Stomach (tissue), 9 donors: Measurements from ENCODE around the gene WFIKKN2. TPM values are rescaled to one million over a fixed set of nuclear protein-coding genes. Genes with fewer than 3 reads are reported as not detected.

ENCODE experiments used
- DNase-seq, 2 donors: peaks; one replicate each; pipeline versions ENCODE4 v3.0.0 to v3.0.0-alpha.2; 2013 to 2019
- H3K27ac ChIP-seq, 5 donors: fragments of 200-600 bp in 4 of 5; sonication (generic) in 4 of 5; one replicate each; pipeline ENCODE4 v1.5.1; 2013 to 2019; ENCODE audit warnings: mild to moderate bottlenecking in 1 of 5, moderate library complexity in 1 of 5
- H3K27me3 ChIP-seq, 3 donors: fragments of 200-600 bp; sonication (generic); one replicate each; pipeline ENCODE4 v1.5.1; 2017 to 2019; ENCODE audit warnings: mixed run types in 1 of 3
- H3K36me3 ChIP-seq, 4 donors: fragments of 200-600 bp; sonication (generic); 1 replicate in 3 of 4; 2 replicates in 1 of 4; pipeline ENCODE4 v1.5.1; 2016 to 2019
- H3K4me1 ChIP-seq, 4 donors: fragments of 200-600 bp; sonication (generic); one replicate each; pipeline ENCODE4 v1.5.1; 2016 to 2019
- H3K4me3 ChIP-seq, 4 donors: fragments of 200-600 bp; sonication (generic) in 3 of 4; one replicate each; pipeline ENCODE4 v1.5.1; 2016 to 2019; ENCODE audit warnings: mild to moderate bottlenecking in 1 of 4
- H3K9me3 ChIP-seq, 4 donors: fragments of 200-600 bp; sonication (generic); one replicate each; pipeline ENCODE4 v1.5.1; 2016 to 2019
- EP300 ChIP-seq: sonication (generic); formaldehyde crosslinking; IDR thresholded peaks from one replicate; pipeline ENCODE4 v1.6.1; 2017; ENCODE audit warnings: antibody characterized with exemption
- POLR2A ChIP-seq, 4 donors: fragments of 450-650 bp; IDR thresholded peaks; one replicate each; pipeline ENCODE4 v1.6.1; 2016; ENCODE audit warnings: antibody characterized with exemption in 4 of 4, control low read depth in 2 of 4, mild to moderate bottlenecking in 1 of 4, moderate library complexity in 1 of 4
- POLR2AphosphoS5 ChIP-seq, 3 donors: sonication (generic); formaldehyde crosslinking; IDR thresholded peaks; one replicate each; pipeline ENCODE4 v1.6.1; 2016; ENCODE audit warnings: antibody characterized with exemption in 3 of 3
- WGBS, 5 donors: extraction: QIAGEN DNeasy Blood & Tissue Kit in 3 of 5; methylation state at CpG; one replicate each; pipeline versions ENCODE4 v1.1.5 to v1.1.7; 2013 to 2018; 5-methylcytosine and 5-hydroxymethylcytosine counted together
- intact Hi-C: fragments of 100-400 bp; cut with DNase I; formaldehyde crosslinking; loops from one replicate; pipeline ENCODE4 v1.15.1; 2023; ENCODE audit warnings: low total_unique reads
- polyA plus RNA-seq, 3 donors: library from polyadenylated mRNA; stranded (reverse); fragments of 200-250 nt; gene quantifications; one replicate each; pipeline ENCODE4 v1.2.3, GENCODE V29; 2013
- total RNA-seq, 5 donors: library from RNA; depleted of rRNA; stranded (reverse); fragments of >200 nt; gene quantifications; one replicate each; pipeline versions ENCODE4 v1.1.0 to v1.2.3, GENCODE V29; 2014 to 2016
- TF ChIP-seq, protein P1 (sequence below), 7 experiments: fragments of 450-650 bp in 4 of 7; fragments of 200-600 bp in 3 of 7; sonication (generic) in 3 of 7; IDR thresholded peaks; one replicate each; pipeline ENCODE4 v1.5.1; 2016 to 2019; ENCODE audit warnings: antibody characterized with exemption in 7 of 7, control low read depth in 2 of 7, mild to moderate bottlenecking in 1 of 7
- donor health status: healthy with polysubstance abuse.
- donor health status: Bipolar disorder and iron deficiency.
- donor health status: healthy.

Gene WFIKKN2
- total and polyA plus RNA-seq, 8 donors, result 0.05 to 0.46 (median 0.21) TPM; not detected in 4

DNA sequence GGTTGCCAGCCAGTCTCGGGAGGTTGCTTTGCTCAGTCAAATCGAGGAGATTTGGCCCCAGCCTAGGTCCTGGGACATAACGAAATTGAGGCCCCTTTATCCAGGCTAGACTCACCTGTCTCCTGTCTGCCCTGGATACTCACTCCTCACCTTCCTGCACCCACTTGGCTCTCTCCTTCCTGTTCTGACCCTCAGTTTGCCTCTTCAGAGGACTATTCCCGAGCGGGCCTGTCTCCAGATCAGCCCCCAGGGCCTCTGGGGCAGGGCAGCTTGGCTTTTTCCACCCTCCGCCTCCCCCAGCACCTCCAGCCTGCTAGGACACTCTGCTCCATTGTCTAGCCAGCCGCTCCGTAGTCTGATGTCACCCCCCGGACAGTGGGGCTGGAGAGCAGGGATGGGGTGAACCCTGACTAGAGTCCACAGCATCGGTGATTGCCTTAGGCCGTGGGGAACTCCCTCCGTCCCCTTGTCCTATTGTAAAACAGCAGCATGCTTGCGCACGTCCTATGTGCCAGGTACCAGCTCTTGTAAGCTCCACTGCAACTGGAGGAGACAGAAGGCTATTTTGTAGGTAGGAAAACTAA lies 8.8 kb downstream of the WFIKKN2 start:
- Histone ChIP-seq H3K9me3 (no peaks in the 10 kb centered on the region), H3K27ac (no peak overlapping the region), H3K36me3 (no peaks in the 10 kb centered on the region), H3K4me1 (peaks cover 0 to 3% (median 0%) of the 10 kb centered on the region in 4 donors), H3K27me3 (no peaks in the 10 kb centered on the region), H3K4me3 (no peak overlapping the region)
- no peak for TF ChIP-seq POLR2A (IDR thresholded peaks at IDR 0.05)
- DNase-seq, result no peak
- intact Hi-C loops, result loop anchor here (5.0 to 10.0 kb wide), 2 partner anchors 57 to 299 kb away; partner anchors contain the start of gene SPATA20
- 85 to 93% (median 91%) methylated on average over 14 of the region's 14 CpGs for whole genome bisulfite sequencing, 5 donors

DNA sequence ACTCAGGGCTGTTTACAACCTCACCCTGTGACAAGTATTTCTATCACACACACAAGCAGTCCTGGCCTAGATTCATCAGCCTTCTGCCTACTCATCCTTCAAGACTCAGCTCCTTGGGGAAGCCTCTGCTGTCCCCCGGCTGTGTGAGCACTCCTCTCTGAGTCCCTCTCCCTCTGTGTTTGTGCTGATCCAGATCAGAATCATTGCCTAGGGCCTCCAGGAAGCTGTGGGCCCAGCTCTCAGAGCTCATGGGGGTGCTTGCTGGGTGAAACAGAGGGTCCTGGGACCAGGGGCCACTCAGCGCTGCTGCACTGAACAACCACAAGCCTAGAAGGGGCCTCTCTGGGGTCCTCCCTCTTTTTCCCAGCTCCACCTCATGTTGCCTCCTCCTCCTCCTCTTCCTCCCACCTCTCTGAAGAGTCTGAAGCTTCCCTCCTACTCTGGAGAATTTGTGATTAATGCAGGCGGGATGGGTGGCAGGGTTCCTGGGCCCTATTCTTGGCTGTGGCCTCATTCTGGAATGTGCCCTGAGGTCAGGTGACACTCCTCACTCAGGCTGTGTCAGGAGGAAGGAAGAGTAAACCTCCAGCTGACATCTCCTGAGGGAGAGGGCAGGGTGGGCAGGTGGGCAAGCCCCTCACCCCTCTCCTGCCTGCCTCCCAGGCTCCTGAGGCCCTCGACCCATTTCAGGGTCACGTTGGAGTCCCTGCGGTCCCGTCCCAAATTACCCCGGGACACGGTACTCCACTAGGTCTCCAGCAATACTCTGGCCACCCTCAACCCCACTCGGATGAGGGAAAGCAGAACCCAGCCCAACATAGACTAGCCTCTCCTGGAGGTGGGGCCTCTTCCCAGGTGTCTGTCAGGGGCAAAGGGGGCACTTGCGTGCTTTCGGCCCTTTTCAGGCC lies 10.1 kb downstream of the WFIKKN2 start:
- 86 to 91% (median 87%) methylated on average over 11 to 12 of the region's 12 CpGs for WGBS, 5 donors
- H3K36me3 ChIP-seq, result no peaks in the 10 kb centered on the region
- H3K27ac ChIP-seq, result no peak overlapping the region
- DNase-seq, result no peak
- TF ChIP-seq POLR2A (IDR thresholded peaks at IDR 0.05) (no peak), EP300 (no peak), POLR2AphosphoS5 (IDR thresholded peaks at IDR 0.05) (no peak)
- TF ChIP-seq, protein P1, sequence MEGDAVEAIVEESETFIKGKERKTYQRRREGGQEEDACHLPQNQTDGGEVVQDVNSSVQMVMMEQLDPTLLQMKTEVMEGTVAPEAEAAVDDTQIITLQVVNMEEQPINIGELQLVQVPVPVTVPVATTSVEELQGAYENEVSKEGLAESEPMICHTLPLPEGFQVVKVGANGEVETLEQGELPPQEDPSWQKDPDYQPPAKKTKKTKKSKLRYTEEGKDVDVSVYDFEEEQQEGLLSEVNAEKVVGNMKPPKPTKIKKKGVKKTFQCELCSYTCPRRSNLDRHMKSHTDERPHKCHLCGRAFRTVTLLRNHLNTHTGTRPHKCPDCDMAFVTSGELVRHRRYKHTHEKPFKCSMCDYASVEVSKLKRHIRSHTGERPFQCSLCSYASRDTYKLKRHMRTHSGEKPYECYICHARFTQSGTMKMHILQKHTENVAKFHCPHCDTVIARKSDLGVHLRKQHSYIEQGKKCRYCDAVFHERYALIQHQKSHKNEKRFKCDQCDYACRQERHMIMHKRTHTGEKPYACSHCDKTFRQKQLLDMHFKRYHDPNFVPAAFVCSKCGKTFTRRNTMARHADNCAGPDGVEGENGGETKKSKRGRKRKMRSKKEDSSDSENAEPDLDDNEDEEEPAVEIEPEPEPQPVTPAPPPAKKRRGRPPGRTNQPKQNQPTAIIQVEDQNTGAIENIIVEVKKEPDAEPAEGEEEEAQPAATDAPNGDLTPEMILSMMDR (IDR thresholded peaks at IDR 0.05), result no peak
- no peaks in the 10 kb centered on the region for H3K27me3 ChIP-seq
- H3K4me3 ChIP-seq, result no peak overlapping the region
- intact Hi-C loops, result loop anchor here (5.0 to 10.0 kb wide), 2 partner anchors 112 to 301 kb away; partner anchors contain the start of gene SPATA20
- H3K4me1 ChIP-seq, result peaks cover 0 to 3% (median 0%) of the 10 kb centered on the region in 4 donors
- H3K9me3 ChIP-seq, result no peaks in the 10 kb centered on the region

DNA sequence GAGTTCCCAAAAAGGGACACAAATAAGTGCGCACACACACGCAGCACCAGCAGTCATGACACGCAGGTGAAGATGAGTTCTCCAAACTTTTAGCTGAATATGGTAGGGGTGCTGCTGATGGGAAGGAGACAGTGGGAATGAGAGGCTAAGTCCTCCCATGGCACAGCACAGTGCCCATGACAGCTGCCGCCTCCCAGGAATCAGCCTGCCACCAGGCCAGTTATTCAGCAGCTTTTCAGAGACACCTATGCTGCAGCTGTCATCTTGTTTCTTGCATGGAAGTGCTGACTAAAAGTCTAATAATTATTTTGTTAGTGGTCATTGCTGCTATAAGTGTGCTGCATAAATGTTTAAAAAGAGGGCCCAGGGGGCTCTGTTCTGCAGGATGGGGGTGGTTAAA lies 12.2 kb downstream of the WFIKKN2 start:
- no peak overlapping the region for H3K27ac ChIP-seq
- no peaks in the 10 kb centered on the region for H3K36me3 ChIP-seq
- no peak for DNase-seq
- H3K27me3 ChIP-seq, result no peaks in the 10 kb centered on the region
- H3K4me1 ChIP-seq, result peaks cover 0 to 12% (median 9%) of the 10 kb centered on the region in 4 donors
- no peak for TF ChIP-seq POLR2A (IDR thresholded peaks at IDR 0.05)
- TF ChIP-seq, protein P1 (IDR thresholded peaks at IDR 0.05), result no peak
- no peak for TF ChIP-seq POLR2AphosphoS5 (IDR thresholded peaks at IDR 0.05)
- no peak for TF ChIP-seq EP300
- H3K9me3 ChIP-seq, result no peaks in the 10 kb centered on the region
- intact Hi-C loops, result loop anchor here (5.0 to 10.0 kb wide), 2 partner anchors 110 to 303 kb away; partner anchors contain the start of gene SPATA20
- WGBS, 5 donors, result 95 to 98% (median 97%) methylated on average over 4 of the region's 4 CpGs
- H3K4me3 ChIP-seq, result no peak overlapping the region

DNA sequence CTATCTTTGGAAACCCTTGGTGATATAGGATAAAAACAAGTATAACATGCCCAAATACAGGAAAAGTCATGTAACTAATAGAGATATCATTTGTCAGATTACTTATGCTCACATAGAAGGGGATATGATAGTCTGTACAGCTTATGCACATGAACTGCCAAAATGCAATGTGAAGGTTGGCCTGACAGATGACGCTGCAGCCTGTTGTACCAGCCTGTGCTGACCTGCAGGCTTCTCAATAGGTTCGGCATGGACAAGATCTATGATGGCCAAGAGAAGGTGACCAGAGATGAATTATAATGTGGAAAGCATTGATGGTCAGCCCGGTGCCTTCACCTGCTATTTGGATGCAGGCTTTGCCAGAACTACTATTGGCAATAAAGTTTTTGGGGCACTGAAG lies 12.7 kb downstream of the WFIKKN2 start:
- WGBS, 5 donors, result 80 to 94% (median 85%) methylated on average over 3 of the region's 3 CpGs
- Histone ChIP-seq H3K9me3 (no peaks in the 10 kb centered on the region), H3K27ac (no peak overlapping the region), H3K4me3 (no peak overlapping the region), H3K4me1 (peaks cover 0 to 17% (median 14%) of the 10 kb centered on the region in 4 donors), H3K36me3 (no peaks in the 10 kb centered on the region), H3K27me3 (no peaks in the 10 kb centered on the region)
- intact Hi-C loops, result loop anchor here (5.0 to 10.0 kb wide), 2 partner anchors 109 to 303 kb away; partner anchors contain the start of gene SPATA20
- DNase-seq, result no peak
- TF ChIP-seq POLR2AphosphoS5 (IDR thresholded peaks at IDR 0.05) (no peak), POLR2A (IDR thresholded peaks at IDR 0.05) (no peak), EP300 (no peak)
- TF ChIP-seq, protein P1 (IDR thresholded peaks at IDR 0.05), result no peak
